Endodermal cell (in vitro differentiated cells): ENCODE results near the gene DGLUCY. TPM values are rescaled to one million over a fixed set of nuclear protein-coding genes. Genes with fewer than 3 reads are reported as not detected.

Experiments
- DNase-seq: peaks from one replicate; pipeline ENCODE4 v3.0.0-alpha.2; 2017
- H3K27ac ChIP-seq: 2 replicates; pipeline ENCODE4 v1.5.1; 2013; ENCODE audit warnings: mild to moderate bottlenecking, low read depth, low read length, moderate library complexity
- H3K27me3 ChIP-seq: 2 replicates; pipeline ENCODE4 v1.6.1; 2013; ENCODE audit warnings: mild to moderate bottlenecking, low read length, moderate library complexity; ENCODE audit not compliant: insufficient read depth, control insufficient read depth, poor library complexity, severe bottlenecking
- H3K36me3 ChIP-seq: 2 replicates; pipeline ENCODE4 v1.7.0; 2013; ENCODE audit warnings: mild to moderate bottlenecking, low read length, moderate library complexity; ENCODE audit not compliant: control insufficient read depth, insufficient read depth
- H3K4me1 ChIP-seq: one replicate; pipeline ENCODE4 v1.7.0; 2013; ENCODE audit warnings: low read length; ENCODE audit not compliant: control insufficient read depth, insufficient read depth
- H3K4me3 ChIP-seq: 2 replicates; pipeline ENCODE4 v1.5.1; 2013; ENCODE audit warnings: mild to moderate bottlenecking, low read length, moderate library complexity
- H3K9ac ChIP-seq: 2 replicates; pipeline ENCODE4 v1.6.1; 2013; ENCODE audit warnings: mild to moderate bottlenecking, low read length, moderate library complexity; ENCODE audit not compliant: poor library complexity, severe bottlenecking; ENCODE audit errors: extremely low read depth
- H3K9me3 ChIP-seq: 2 replicates; pipeline ENCODE4 v1.6.1; 2013; ENCODE audit warnings: mild to moderate bottlenecking, low read length, moderate library complexity; ENCODE audit not compliant: control insufficient read depth
- H3K27ac Mint-ChIP-seq: 2 replicates; pipeline ENCODE4 v1.8.0; 2020; ENCODE audit warnings: mixed read lengths
- H3K27me3 Mint-ChIP-seq: 2 replicates; pipeline ENCODE4 v1.8.0; 2021; ENCODE audit warnings: mild to moderate bottlenecking, mixed read lengths; ENCODE audit not compliant: insufficient read depth
- H3K36me3 Mint-ChIP-seq: 2 replicates; pipeline ENCODE4 v1.8.0; 2020; ENCODE audit warnings: low read depth, mixed read lengths
- H3K4me1 Mint-ChIP-seq: 2 replicates; pipeline ENCODE4 v1.8.0; 2020; ENCODE audit warnings: mixed read lengths
- H3K4me3 Mint-ChIP-seq: 2 replicates; pipeline ENCODE4 v1.8.0; 2020; ENCODE audit warnings: mild to moderate bottlenecking, moderate library complexity, mixed read lengths
- H3K9me3 Mint-ChIP-seq: 2 replicates; pipeline ENCODE4 v1.8.0; 2020; ENCODE audit warnings: mild to moderate bottlenecking, mixed read lengths
- CTCF ChIP-seq: fragments of 200-600 bp; sonication (generic); conservative IDR thresholded peaks from 2 replicates; pipeline ENCODE4 v1.5.0; 2021; ENCODE audit warnings: antibody characterized with exemption, mild to moderate bottlenecking
- WGBS, 2 experiments: methylation state at CpG; one replicate each; pipeline versions ENCODE4 v1.1.5 to v1.1.7; 2013; ENCODE audit warnings: missing lambda C conversion rate in 2 of 2, mixed read lengths in 1 of 2; ENCODE audit not compliant: insufficient coverage in 1 of 2, insufficient read length in 1 of 2; 5-methylcytosine and 5-hydroxymethylcytosine counted together
- total RNA-seq, 2 donors: library from RNA; stranded (reverse); fragmentation: NEBNext Ultra II Directional in 1 of 2; extraction: Animal tissue kit (Norgen Biotek cat#: 25700) in 1 of 2; gene quantifications; 2 replicates in 1 of 2; 3 replicates in 1 of 2; pipeline ENCODE4 v1.2.1, GENCODE V29; 2021

DGLUCY gene
- total RNA-seq, 2 donors from 2014 or later, result 26.7 to 33.9 TPM

GRCh38 chr14:91187271-91187670 lies 73.4 kb downstream of the DGLUCY start:
- Histone ChIP-seq H3K4me3 (no peak overlapping the region), H3K9ac (no peak overlapping the region), H3K4me1 (no peaks in the 10 kb centered on the region), H3K27ac (no peak overlapping the region), H3K27me3 (no peaks in the 10 kb centered on the region), H3K36me3 (no peaks in the 10 kb centered on the region), H3K9me3 (no peaks in the 10 kb centered on the region)
- 95 to 96% methylated on average over 11 to 13 of the region's 13 CpGs for WGBS, 2 experiments
- no peaks in the 10 kb centered on the region for H3K27me3 Mint-ChIP-seq
- DNase-seq, result no peak
- no peaks in the 10 kb centered on the region for H3K9me3 Mint-ChIP-seq
- peaks cover 38% of the 10 kb centered on the region for H3K36me3 Mint-ChIP-seq
- peak overlapping the region; percentile 48 for H3K27ac Mint-ChIP-seq
- H3K4me3 Mint-ChIP-seq, result no peak overlapping the region
- TF ChIP-seq CTCF, result no peak
- H3K4me1 Mint-ChIP-seq, result no peaks in the 10 kb centered on the region

DNA sequence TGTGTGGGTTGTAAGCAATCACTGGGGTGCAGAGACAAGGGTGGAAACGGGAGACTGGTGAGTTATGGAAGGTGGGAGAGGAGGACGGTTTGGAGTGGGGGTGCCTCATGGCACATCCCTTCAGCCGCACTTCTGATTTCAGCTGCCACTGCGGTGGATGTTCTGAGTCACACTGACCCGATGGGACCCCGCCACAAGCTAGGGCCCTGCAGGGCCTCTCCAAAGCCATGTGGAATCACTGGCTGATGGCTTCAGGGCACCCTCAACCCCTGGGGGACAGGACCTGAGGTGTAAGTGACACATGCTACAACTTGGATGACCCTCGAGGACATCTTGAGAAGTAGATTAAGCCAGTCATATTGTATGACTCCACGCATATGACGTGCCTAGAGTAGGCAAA lies 77.0 kb downstream of the DGLUCY start:
- H3K36me3 ChIP-seq, result no peaks in the 10 kb centered on the region
- H3K9ac ChIP-seq, result no peak overlapping the region
- TF ChIP-seq CTCF, result no peak
- H3K27me3 Mint-ChIP-seq, result no peaks in the 10 kb centered on the region
- H3K9me3 ChIP-seq, result no peaks in the 10 kb centered on the region
- no peak overlapping the region for H3K4me3 Mint-ChIP-seq
- no peak for DNase-seq
- H3K27ac Mint-ChIP-seq, result no peak overlapping the region
- H3K4me1 ChIP-seq, result no peaks in the 10 kb centered on the region
- no peaks in the 10 kb centered on the region for H3K27me3 ChIP-seq
- WGBS, 2 experiments, result 97% methylated on average over 5 to 9 of the region's 9 CpGs
- H3K36me3 Mint-ChIP-seq, result peaks cover 27% of the 10 kb centered on the region
- H3K4me3 ChIP-seq, result no peak overlapping the region
- H3K9me3 Mint-ChIP-seq, result no peaks in the 10 kb centered on the region
- H3K27ac ChIP-seq, result no peak overlapping the region
- H3K4me1 Mint-ChIP-seq, result peaks cover 6% of the 10 kb centered on the region

DNA sequence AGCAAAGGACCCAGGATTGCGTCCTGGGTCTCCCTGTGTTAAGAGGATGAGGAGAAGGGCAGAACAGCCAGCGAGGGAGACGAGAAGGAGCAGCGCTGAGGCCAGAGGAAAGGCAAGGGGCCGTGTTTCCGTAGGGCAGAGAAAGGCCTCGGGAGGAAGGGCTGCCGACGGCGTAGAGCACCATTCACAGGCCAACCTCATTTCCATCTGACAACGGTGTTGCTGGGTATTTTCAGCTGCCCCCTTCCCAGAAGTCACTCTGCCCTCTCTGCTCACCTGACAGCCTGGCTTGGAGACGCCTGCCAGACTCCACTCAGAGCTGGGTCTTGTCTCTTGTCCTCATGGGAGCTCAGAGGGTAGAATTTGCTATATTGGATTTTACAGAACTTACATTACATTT lies 79.2 kb downstream of the DGLUCY start:
- no peak overlapping the region for H3K27ac ChIP-seq
- H3K36me3 Mint-ChIP-seq, result peaks cover 33% of the 10 kb centered on the region
- TF ChIP-seq CTCF, result no peak
- H3K9ac ChIP-seq, result no peak overlapping the region
- H3K4me3 Mint-ChIP-seq, result no peak overlapping the region
- peaks cover 6% of the 10 kb centered on the region for H3K4me1 Mint-ChIP-seq
- H3K27me3 Mint-ChIP-seq, result no peaks in the 10 kb centered on the region
- no peaks in the 10 kb centered on the region for H3K9me3 Mint-ChIP-seq
- no peaks in the 10 kb centered on the region for H3K36me3 ChIP-seq
- H3K4me3 ChIP-seq, result no peak overlapping the region
- no peaks in the 10 kb centered on the region for H3K9me3 ChIP-seq
- 88% methylated on average over 10 to 12 of the region's 12 CpGs for WGBS, 2 experiments
- no peaks in the 10 kb centered on the region for H3K27me3 ChIP-seq
- H3K27ac Mint-ChIP-seq, result no peak overlapping the region
- DNase-seq, result no peak
- no peaks in the 10 kb centered on the region for H3K4me1 ChIP-seq
